D341Med (cell line): ENCODE data around the gene MAST4.

ENCODE experiments used
- DNase-seq: peaks from one replicate; pipeline ENCODE4 v3.0.0; 2012; ENCODE audit warnings: low spot score

MAST4 gene

DNA sequence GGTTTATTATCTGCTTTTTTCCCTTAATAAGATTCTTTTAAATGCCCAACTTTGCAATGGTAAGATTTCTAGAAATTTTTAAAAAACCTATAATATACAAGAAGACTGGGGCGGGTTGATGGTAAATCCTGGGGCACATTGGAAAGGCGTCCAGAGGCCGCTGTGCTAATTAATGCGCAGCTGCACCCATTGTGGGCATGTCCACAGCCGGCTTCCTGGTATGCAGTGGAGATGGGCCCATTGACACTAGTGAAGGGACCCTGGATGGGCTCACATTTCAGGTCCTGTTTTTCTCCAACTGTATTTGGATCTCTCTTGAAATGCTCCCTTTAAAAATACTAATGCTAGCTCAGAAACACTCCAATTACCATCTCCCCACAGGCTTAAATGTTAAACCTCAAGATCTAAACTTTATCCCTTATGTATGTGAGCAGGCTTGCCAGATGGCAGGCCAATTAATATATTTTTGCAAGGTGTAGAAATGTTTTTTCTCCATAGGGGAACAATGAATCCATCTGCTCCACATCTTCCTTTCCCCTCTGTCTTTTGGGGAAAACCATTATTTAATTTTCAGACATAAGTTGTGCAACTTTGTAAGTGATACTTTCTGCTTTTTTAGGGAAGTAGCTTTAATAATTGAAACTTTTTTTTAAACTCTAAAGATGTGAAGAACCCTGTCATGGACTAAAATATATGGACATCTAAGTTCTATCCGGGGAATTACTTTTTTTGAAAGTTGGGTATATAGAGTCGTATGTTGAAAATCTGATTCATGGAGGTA lies 423.1 kb downstream of the MAST4 start:
- DNase-seq: peak; percentile 57

DNA sequence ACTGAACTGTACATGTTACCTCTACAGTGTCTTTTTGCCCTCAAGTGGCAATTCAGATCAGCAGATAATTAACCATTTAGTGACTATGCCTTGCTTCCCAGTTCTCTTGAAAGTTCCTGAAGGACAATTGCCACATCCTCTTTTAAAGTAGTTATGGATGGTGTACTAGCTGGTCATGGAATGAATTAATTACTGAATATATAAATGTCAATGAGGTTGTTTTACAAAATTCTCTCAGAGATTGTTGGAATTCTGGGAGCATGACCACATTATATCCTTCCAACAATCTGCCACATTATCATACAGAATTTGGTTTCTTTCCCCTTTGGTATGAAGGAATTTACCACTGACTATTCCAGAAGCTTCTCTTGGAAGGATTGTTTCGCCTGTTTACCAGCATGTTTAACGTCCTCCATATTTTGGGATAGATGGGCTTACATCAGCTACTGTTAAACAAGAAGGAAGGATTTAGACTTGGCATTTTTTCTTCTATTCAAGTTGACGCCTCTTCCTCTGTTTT lies 424.0 kb downstream of the MAST4 start:
- no peak for DNase-seq

DNA sequence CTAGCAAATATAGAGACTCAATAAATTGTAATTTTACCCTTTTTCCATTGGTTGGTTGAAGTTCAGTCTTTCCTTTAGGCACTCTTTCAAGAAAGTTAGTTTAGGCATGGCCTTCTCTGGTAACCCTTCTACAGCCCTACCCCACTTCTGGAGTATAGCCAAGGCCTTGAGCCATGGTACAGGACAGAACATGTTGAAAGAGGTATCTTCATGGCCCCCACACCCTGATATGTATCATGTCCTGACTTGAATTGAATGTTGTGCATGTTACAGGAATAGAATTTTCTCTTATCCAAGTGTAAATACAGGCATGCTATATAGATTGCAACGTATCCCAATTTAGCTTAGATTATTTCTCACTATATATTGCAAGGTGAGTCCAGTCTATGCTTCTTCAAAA lies 424.8 kb downstream of the MAST4 start:
- DNase-seq: no peak

DNA sequence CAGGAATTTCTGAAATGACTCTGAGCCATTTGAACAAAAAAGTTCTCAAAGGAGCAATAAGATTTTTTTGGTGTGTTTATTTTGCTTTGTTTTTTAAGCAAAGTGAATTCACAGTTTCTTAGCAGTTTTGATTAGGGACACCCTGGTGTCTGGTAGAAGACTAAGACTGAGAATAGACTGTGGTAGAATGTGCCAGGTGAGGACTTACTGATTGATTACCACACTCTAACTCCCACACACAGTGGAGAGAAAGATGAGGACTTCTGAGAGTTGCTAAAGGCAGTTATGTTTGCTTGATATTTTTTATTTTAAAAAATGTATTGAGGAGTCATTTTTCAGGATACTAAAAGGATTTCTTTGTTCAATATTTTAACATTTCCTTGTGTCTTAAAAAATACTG lies 425.3 kb downstream of the MAST4 start:
- no peak for DNase-seq

DNA sequence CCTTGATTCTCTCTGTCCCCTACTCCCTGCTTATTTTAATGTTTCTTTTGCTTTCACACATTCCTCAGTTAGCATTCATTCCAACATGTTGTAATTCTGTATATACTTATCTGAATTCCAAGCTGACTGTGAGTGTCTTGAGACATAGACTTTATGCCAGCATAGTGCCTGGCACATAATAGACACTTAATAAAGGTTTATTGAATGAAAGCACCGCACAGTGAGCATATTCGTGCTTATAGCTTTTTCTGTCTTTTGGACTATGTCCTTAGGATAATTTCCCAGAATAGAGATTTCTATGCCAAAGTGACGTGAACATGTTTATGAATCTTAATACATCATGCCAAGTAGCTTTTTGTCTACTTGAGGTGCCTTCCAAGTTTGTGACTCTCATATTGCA lies 425.8 kb downstream of the MAST4 start:
- no peak for DNase-seq

DNA sequence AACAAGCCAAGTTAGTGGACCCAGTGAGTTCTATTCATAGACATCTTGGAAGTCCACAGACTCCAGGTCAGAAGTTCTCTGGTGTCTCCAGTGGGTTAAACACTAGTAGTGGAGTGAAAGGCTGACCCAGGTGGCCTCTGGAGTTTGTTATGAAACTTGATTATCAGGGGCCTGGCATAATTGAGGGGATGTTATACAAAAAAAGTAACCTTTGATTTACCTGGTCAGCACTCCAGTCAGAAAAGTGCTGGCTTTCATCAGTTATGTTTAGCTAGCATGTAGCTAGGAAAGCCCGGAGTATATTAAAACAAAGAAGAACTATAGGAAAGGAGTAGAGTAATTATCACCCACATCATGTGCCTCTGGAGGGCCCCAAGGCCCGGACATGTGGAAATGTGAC lies 429.3 kb downstream of the MAST4 start:
- DNase-seq: no peak

DNA sequence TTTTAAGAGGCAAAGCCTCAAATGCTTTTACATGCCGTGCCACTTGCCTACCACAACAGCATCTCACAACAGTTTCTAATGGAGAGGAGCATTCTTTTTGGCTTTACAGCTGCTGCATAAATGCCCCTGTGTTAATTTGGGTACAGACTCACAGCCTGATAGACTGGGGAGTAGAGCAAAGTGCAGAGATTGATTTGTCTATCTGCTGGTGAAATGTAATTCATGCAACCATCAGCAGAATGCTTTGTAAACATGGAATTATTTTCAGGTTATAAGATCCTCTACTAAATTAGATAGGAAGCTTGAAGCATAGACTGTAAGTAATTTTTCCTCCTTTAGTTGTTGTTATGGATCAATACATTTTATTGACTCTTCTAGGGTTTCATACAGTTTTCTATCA lies 430.1 kb downstream of the MAST4 start:
- DNase-seq: no peak

DNA sequence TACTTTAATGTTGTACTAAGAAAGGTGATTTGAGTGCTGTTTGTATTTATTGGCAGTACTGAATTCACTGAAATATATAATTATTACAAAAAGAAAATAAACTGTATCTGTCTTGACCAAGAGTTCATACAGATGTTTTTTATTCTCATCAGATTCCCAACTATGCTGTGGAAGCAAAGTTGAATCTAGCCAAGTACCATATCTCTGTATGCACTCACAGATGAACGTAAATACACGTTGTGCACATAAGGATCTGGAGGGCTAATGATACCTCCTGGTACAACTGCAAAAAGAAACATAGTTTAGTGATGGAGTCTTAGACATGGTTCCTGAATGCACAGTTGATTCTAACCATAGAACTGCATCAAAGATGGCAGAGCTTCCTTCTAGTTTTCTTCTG lies 431.0 kb downstream of the MAST4 start:
- DNase-seq: no peak

DNA sequence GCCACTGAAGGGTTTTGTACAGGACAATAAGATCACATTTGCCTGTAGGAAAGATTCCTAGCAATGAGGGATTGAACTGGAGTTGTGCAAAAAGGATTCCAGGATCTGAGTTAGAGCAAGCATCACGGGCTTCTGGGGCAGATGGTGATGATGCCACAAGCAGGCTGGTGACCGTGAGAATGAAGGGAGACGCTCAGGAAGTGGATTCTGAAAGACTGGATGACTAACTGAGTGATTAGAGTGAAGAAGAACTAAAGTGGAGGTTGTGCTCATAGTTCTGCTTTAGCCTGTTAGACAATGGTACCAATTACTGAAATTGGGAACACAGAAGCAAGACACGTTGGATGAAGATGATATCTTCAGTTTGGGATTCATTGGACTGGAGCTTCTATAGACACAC lies 432.2 kb downstream of the MAST4 start:
- no peak for DNase-seq

DNA sequence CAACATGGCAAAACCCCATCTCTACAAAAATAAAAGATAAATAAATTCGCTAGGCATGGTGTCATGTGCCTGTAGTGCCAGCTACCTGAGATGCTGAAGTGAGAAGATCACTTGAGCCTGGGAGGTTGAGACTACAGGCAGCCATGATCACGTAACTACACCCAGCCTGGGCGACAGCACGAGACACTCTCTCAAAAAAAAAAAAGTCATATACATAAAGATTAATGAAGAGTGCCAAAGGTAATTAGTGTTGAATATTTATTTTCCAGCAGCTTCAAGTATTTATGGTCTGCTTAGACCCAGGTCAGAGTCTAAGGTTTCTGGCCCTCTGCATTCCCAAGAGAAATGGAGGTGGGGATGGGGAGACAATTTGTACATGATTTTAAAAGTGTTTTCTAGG lies 432.7 kb downstream of the MAST4 start:
- DNase-seq: no peak

DNA sequence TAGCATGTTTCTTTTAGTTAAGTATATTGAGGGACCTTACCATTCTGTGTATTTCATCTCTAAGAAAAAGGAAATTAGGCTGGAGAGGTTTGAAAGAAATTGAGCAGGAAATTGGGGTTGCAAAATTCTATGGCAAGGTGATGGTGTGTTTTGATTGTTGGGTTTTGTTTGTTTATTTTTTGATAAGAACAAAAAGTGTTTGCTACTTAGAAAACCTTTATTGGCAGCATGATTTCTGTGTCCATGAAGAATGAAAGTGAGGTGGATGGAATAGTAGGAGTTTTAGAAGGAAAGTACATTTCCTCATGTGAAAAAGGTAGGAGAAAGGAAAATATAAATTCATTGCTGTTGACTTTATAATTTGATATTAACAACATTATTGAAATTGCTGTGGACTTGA lies 433.3 kb downstream of the MAST4 start:
- no peak for DNase-seq

DNA sequence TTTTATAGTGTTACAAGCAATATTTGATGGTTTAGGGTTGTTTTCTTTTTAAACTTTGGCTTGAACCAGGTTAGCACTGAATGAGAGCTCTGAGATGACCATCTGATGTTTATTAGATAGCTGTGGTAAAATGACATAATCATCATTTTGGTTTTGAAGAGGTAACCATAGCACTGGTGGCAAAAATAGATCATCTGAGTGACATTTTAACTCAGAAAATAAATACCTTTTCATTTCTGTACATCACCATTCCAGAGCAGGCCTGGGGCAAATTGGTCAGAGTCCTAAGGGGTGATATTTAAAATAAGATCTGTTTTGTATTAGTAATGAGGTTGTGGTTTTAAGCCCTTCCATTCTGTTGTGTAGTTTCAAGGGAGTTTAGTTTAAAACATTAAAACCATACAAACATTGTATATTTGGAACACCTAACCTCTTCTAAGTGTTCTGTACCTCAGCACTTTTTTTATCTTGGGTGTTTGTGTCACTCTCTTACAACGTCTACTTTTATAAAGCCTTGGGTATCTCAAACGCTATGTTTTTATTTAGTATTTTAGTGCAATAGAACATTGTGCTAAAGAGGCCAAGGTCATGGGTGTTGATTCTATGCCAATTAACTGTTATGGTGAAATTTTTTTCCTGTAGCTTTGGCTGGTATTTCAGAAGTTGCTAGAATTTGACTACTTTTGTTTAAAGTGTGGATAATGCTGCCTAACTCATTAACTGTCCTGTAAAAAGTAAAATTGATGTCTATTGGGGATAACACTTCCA lies 434.3 kb downstream of the MAST4 start:
- no peak for DNase-seq

DNA sequence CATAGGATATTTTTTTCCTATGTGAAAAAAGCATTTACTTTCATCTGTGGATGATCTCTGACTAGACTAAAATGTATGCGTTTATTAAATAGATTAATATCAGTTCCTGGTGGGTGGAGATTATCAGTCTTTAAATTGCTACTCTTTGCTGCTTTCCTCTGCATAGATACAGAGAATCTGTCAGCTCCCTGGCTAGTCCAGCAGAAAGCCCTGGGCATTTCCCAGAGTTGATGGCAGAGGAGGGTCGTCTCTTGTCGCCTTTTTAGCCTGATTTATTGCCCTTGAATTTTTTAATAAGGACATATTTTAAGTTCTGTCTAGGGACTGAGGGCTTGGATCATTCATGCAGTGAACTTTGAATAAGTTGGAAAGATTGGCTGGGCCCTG lies 434.9 kb downstream of the MAST4 start:
- no peak for DNase-seq

DNA sequence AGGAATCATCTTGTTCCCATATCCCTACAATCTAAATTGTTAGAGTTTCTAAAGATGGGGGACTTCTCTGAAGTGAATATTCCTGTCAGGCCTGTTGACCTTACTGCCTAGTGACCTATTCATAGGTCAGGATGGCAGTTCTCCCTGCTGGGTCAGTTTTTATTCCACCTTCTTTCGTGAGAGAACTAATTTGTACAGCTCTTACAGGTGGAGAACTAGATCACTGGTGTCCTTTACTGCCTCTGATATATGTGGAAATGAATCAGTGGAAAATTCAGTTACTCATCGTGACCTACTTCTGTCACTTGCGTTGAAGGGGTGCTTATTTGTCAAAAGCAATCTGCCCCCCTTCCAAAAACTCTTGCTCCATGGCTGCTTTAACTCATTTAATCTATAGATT lies 435.5 kb downstream of the MAST4 start:
- no peak for DNase-seq

DNA sequence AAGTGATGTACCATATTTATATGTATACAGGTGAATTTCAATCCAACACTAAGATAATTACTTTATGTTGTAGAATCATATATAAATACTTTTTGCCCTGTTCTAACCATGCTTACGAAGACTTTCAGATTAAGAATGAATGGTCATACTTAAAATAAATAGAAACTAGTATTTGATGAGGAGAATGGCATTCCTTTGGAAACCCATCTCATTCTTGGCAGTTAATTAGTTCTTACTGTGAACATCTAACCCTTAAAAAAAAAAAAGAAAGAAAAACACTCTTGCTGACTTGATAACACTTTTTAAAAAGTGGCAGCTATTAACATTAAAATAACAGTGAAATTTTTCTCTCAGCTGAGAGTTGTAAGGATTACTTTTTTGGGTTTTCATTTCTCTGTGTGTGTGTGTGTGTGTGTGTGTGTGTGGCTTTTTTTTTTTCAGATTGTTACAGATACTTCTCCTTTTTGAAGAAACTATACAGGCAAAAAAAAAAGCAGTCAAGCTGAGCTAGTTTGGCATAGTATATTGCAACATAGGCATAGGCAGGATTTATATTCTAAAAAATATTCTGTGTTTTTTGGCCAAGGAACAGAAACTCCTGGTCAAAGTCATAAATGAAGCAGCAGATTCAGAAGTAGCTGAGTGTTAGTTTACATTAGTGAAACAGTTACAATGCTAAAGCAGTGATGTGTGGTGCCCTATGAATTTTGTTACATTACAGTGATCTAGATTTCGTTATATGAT lies 436.9 kb downstream of the MAST4 start:
- no peak for DNase-seq

DNA sequence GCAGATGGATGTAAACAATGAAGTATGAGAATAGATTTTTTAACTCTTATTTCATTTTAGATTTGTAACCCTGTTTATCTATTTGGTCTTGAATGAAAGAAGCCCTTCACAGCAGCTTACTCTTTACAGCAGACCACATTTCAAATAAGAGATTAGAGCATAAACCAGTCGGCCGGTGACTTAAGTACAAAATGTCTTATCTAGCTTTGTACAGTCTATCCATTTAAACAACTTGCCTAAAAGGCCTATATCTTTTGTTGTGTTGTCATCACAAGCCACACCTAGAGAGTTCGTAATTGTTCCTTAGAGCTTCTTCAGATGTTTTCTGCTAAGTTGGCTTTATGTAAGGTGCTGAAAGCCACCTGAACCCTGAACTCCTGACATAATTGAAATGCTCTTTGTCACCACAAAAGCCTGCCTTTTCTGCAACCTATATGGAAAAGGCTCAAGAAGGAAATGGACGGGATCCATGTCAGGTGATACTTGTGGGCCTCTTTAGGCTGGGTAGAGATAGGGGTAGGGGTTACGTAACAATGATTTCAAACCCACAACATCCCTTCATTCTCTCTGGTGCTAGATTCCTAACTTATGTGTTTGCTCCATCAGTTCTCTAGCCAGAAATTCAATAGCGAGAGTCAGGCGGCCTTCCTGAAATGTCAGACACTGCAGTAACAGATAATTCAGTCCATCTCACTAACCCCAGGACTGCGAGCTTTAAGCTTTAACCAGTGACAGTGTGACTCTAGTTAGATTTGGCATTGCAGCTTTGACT lies 437.9 kb downstream of the MAST4 start:
- DNase-seq: no peak

DNA sequence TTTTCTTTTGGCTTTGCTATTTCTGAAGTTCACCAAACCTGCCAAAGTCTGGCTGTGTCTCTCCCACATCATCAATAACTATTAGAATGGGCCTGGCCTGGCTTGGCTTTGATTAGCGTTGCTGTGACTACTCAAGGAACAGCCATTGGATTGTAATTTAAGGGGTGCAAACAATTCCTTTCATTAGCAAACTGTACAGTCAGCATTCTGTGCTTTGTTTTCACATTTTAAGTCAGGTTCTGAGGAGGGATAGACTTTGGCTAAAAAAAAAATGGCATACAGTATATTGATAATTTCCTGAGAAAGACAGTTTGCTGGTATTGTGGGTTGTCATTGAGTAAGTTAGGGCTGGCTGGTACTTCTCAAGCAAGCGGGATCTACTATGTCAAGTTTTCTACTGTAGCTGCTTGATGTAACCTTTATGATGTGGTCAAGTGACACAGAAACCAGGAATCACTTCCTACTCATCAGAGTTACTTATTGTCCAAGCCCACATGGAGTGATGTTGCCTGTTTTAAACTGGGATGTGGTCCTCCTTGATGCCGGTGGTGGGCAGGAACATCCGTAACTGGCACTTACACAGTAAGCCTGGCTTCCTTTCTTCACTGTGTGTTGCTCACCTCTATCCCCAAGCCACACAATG lies 439.0 kb downstream of the MAST4 start:
- DNase-seq: no peak

DNA sequence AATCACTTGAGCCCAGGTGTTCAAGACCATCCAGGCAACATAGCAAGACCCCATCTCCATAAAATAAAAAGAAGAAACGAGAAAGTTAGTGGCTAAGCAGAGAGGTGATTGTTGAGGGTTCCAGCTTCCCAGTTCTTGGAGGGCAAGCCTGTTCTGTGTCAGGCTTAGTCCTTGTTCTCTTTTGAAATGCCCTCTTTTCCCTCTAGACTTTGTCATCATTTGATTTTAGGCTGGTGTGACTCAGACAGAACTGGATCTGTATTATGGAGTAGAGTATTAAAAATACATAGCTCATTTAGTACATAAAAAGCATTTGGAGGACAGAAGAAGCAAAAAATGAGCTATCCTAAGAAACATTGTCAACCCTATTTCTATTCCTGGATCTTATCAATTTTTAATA lies 441.0 kb downstream of the MAST4 start:
- DNase-seq: no peak

DNA sequence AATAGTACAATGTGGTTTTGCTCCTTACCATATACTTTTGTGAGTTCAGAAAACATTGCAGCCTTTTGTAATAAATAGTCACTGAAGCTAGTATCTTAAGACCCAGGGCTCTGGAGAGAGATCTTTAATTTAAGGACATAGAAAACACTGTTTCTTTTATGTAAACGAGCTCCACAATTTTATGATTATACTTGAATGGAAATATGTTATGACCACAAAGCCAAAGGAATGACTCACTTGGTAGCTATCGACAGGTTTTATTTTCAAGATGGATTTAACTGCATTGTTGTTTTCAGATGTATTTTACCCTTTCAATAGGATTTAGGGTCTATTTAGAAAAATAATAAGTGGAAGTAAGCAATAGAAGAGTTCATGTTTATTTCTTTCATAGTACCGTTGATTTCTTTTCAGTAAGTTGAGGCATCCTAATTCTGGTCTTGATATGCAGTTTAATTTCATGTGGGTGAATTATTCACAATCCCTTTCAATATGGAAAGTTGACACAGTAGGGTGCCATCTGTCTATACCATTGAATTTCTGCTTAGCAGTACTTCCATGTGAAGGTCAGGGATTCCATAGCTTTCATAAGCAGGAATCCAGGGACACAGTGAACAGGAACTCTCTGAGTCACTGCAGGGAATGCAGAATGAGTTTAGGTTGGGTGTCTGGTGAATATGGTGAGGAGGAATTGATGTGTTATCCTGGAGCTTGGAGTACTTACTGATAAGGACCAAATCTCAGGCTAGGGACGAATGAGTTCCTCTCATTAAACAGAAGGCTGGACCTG lies 442.8 kb downstream of the MAST4 start:
- DNase-seq: no peak

DNA sequence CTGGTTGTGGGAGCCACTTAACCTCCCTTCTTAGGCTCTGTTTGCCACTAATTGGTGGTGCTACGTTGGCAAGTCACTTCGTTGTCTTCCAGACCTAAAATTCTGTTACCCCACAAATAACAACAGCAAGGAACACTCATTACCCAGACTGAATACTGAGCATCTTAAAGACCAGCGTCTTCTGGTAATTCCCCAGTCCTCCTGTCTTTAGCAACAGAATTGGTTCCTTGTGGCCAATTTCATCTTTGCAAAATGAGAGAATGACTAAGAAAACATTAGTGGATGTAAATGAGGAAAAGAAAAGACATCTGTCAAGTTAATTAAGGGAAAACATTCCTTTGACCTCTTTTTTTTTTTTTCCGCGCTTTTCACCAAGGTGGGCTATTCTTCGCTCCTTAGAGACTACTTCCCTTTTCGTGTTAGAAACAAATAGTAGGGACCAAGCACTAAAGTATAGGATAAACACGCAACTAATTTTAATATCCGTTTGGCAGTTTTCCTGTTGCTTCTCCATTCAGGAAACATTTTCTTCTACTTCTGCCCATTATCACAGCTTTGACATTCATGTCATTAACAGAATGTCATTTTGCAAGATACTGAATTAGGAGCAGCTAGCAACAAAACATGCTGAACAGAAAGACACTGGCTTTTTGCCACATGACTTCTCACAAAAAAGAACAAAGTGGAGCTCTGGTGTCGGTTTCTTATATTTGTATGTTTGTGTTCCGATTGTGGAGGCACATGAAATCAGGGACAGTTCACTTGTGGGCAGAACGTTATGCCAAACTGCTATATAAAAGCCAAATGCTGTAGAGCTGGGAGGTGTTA lies 446.2 kb downstream of the MAST4 start:
- DNase-seq: no peak
